ENCODE results near the gene KDM2B. TPM values are rescaled to one million over a fixed set of nuclear protein-coding genes. Genes with fewer than 3 reads are reported as not detected.
A peak's percentile ranks its signal among the peaks of the same experiment; 100 is the strongest.

KDM2B gene
- total and polyA plus RNA-seq, 4 experiments from 2014 or later: 7.7 to 101 (median 59.6) TPM

DNA sequence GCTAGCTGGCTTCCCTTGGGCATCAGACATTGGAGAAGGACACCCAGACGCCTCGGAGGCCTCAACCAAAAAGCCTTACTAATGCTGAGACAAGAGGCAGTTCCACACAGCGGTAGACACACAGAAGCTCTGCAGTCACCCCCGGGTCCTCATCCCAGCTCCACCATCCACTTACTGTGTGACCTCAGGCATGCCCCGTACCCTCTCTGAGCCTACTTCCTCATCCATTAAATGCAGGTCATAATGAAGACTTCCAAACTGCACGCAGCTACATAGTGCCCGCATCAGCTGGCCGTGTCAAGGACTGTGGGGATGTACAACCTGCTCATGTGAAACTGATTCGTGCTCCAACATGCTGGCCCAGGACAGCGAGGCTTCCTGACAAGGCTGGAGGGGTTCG, 72.3 kb downstream of the KDM2B start:
- no peak overlapping the region for H3K27ac ChIP-seq (ENCODE audit: low read depth, low read length)
- no peaks in the 10 kb centered on the region for H3K9me3 Mint-ChIP-seq
- DNase-seq: no peak
- no peaks in the 10 kb centered on the region for H3K9me3 ChIP-seq (ENCODE audit: control insufficient read depth in 1 of 2, low read length in 2 of 2)
- H3K4me1 ChIP-seq (ENCODE audit: insufficient read depth, low read length): no peaks in the 10 kb centered on the region
- no peak overlapping the region for H3K4me3 Mint-ChIP-seq
- peaks cover 16% of the 10 kb centered on the region for H3K36me3 ChIP-seq (ENCODE audit: insufficient read depth, low read length)
- H3K27me3 ChIP-seq (ENCODE audit: insufficient read depth, low read length): no peaks in the 10 kb centered on the region
- H3K4me1 Mint-ChIP-seq: peaks cover 0 to 4% (median 2%) of the 10 kb centered on the region in 4 donors
- peak overlapping the region in 3 of 7 donors; percentile 11 to 80 (median 38) for H3K27ac Mint-ChIP-seq
- H3K36me3 Mint-ChIP-seq: peaks cover 19 to 66% of the 10 kb centered on the region in 2 donors
- CTCF ChIA-PET (ENCODE audit: partially characterized antibody): interaction anchor here (0.9 to 1.6 kb wide), 3 partner anchors 8 to 29 kb away, joined by 3 to 5 read pairs (median 4); no protein-coding TSS in a partner anchor
- POLR2A ChIA-PET (ENCODE audit: partially characterized antibody): interaction anchor here (1.4 kb wide), 1 partner anchor 22 kb away, joined by 3 read pairs; no protein-coding TSS in a partner anchor
- intact Hi-C loops (cut with micrococcal nuclease): no loop called here
- no peaks in the 10 kb centered on the region for H3K27me3 Mint-ChIP-seq
- H3K4me3 ChIP-seq (ENCODE audit: low read length in 2 of 2): no peak overlapping the region

DNA sequence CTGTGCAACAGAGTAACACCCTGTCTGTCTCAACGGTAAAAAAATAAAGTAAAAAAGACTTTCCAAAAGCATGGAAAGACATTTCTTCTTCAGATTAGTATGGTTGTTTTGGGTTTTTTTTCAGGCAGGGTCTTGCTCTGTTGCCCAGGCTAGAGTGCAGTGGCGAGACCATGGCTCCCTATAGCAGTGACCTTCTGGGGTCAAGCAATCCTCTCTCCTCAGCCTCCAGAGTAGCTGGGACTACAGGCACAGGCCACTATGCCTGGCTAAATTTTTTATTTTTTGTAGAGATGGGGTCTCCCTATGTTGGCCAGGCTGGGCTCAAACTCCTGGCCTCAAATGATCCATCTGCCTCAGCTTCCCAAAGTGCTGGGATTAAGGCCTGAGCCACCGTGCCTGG, 72.8 kb downstream of the KDM2B start:
- DNase-seq: no peak
- Histone ChIP-seq H3K4me1 (ENCODE audit: insufficient read depth, low read length) (no peaks in the 10 kb centered on the region), H3K36me3 (ENCODE audit: insufficient read depth, low read length) (peaks cover 16% of the 10 kb centered on the region), H3K4me3 (ENCODE audit: low read length in 2 of 2) (no peak overlapping the region), H3K27ac (ENCODE audit: low read depth, low read length) (no peak overlapping the region), H3K9me3 (ENCODE audit: control insufficient read depth in 1 of 2, low read length in 2 of 2) (no peaks in the 10 kb centered on the region), H3K27me3 (ENCODE audit: insufficient read depth, low read length) (no peaks in the 10 kb centered on the region)
- Mint-ChIP-seq H3K27me3 (no peaks in the 10 kb centered on the region), H3K27ac (peak overlapping the region in 3 of 7 donors; percentile 7 to 38 (median 11)), H3K36me3 (peaks cover 19 to 62% of the 10 kb centered on the region in 2 donors), H3K4me1 (peaks cover 0 to 10% (median 3%) of the 10 kb centered on the region in 4 donors), H3K4me3 (no peak overlapping the region), H3K9me3 (no peaks in the 10 kb centered on the region)
- ChIA-PET POLR2A (ENCODE audit: partially characterized antibody) (interaction anchor here (1.4 kb wide), 1 partner anchor 23 kb away, joined by 3 read pairs; no protein-coding TSS in a partner anchor), CTCF (ENCODE audit: partially characterized antibody) (interaction anchor here (0.7 to 1.7 kb wide), 5 partner anchors 8 to 29 kb away, joined by 3 to 5 read pairs (median 4); no protein-coding TSS in a partner anchor)
- intact Hi-C loops (cut with micrococcal nuclease): no loop called here

DNA sequence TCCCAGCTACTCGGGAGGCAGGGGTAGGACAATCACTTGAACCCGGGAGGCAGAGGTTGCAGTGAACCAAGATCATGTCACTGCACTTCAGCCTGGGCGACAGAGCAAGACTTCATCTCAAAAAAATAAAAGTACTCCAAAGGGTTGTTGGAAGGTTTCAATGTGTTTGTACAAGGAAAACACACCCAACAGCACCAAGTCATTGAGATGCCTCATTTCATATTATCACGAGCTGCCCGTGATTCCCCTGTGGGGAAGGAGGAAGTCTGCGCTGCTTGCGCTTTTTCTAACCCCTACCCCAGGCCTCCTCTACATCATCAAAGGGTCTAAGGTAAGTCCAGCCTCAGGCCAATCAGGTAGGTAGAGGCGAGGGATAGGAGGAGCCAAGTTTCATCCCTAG, 73.6 kb downstream of the KDM2B start:
- peaks cover 15 to 56% of the 10 kb centered on the region in 2 donors for H3K36me3 Mint-ChIP-seq
- CTCF ChIA-PET (ENCODE audit: partially characterized antibody): interaction anchor here (0.7 to 1.7 kb wide), 3 partner anchors 8 to 29 kb away, joined by 3 to 8 read pairs (median 5); no protein-coding TSS in a partner anchor
- no peak for DNase-seq
- intact Hi-C loops (cut with micrococcal nuclease): no loop called here
- H3K9me3 Mint-ChIP-seq: no peaks in the 10 kb centered on the region
- Histone ChIP-seq H3K9me3 (ENCODE audit: control insufficient read depth in 1 of 2, low read length in 2 of 2) (no peaks in the 10 kb centered on the region), H3K4me1 (ENCODE audit: insufficient read depth, low read length) (no peaks in the 10 kb centered on the region), H3K4me3 (ENCODE audit: low read length in 2 of 2) (no peak overlapping the region), H3K27ac (ENCODE audit: low read depth, low read length) (no peak overlapping the region), H3K36me3 (ENCODE audit: insufficient read depth, low read length) (peaks cover 16% of the 10 kb centered on the region), H3K27me3 (ENCODE audit: insufficient read depth, low read length) (no peaks in the 10 kb centered on the region)
- no peak overlapping the region for H3K4me3 Mint-ChIP-seq
- peaks cover 0 to 10% (median 3%) of the 10 kb centered on the region in 4 donors for H3K4me1 Mint-ChIP-seq
- H3K27ac Mint-ChIP-seq: peak overlapping the region in 4 of 7 donors; percentile 13 to 72 (median 22)
- POLR2A ChIA-PET (ENCODE audit: partially characterized antibody): interaction anchor here (0.7 to 1.4 kb wide), 2 partner anchors 23 to 707 kb away, joined by 3 read pairs; no protein-coding TSS in a partner anchor
- H3K27me3 Mint-ChIP-seq: no peaks in the 10 kb centered on the region

DNA sequence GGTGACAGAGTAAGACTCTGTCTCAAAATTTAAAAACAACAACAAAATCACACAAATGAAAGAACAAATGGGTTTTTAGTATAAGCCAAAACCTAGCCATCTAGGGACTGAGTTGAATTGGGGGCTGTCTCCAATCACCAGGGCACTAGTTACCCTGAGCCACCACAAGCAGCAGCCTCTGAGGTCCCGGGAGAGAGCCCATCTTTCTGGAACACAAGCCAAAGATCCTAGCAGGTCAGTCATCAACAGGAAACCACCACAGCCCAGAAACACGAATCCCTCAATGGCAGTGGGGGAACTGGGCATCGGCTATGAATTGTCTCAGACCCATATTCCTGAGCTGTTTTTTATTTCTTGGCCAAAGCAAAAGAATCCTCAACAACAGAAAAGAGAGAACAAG, 75.3 kb downstream of the KDM2B start:
- CTCF ChIA-PET (ENCODE audit: partially characterized antibody): interaction anchor here (0.7 to 4.0 kb wide), 3 partner anchors 11 to 144 kb away, joined by 3 to 24 read pairs (median 4); no protein-coding TSS in a partner anchor
- POLR2A ChIA-PET (ENCODE audit: partially characterized antibody): no interaction called here

DNA sequence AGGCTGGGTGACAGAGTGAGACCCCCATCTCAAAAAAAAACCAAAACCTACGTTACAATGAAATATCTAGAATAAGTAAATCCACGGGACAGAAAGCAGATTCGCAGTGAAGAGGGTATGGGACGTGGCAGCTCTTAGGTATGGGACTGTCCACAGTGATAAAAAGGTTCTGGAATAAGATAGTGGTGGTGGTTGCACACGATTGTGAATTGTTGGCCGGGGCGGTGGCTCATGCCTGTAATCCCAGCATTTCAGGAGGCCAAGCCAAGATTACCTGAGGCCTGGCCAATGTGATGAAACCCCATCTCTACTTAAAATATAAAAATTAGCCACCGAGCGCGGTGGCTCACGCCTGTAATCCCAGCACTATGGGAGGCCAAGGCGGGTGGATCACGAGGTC, 76.3 kb downstream of the KDM2B start:
- Mint-ChIP-seq H3K4me3 (no peak overlapping the region), H3K9me3 (no peaks in the 10 kb centered on the region), H3K27me3 (no peaks in the 10 kb centered on the region), H3K36me3 (peaks cover 12 to 44% of the 10 kb centered on the region in 2 donors), H3K27ac (peak overlapping the region in 3 of 7 donors; percentile 24 to 79 (median 25)), H3K4me1 (peaks cover 3 to 14% (median 8%) of the 10 kb centered on the region in 4 donors)
- Histone ChIP-seq H3K4me1 (ENCODE audit: insufficient read depth, low read length) (peaks cover 5% of the 10 kb centered on the region), H3K36me3 (ENCODE audit: insufficient read depth, low read length) (peaks cover 6% of the 10 kb centered on the region), H3K9me3 (ENCODE audit: control insufficient read depth in 1 of 2, low read length in 2 of 2) (no peaks in the 10 kb centered on the region), H3K27me3 (ENCODE audit: insufficient read depth, low read length) (no peaks in the 10 kb centered on the region), H3K27ac (ENCODE audit: low read depth, low read length) (no peak overlapping the region), H3K4me3 (ENCODE audit: low read length in 2 of 2) (no peak overlapping the region)
- intact Hi-C loops (cut with micrococcal nuclease): no loop called here
- ChIA-PET CTCF (ENCODE audit: partially characterized antibody) (interaction anchor here (1.3 to 4.0 kb wide), 2 partner anchors 10 to 178 kb away, joined by 3 to 24 read pairs; no protein-coding TSS in a partner anchor), POLR2A (ENCODE audit: partially characterized antibody) (no interaction called here)
- no peak for DNase-seq

More for the DNA sequence above, 75.3 kb downstream of the KDM2B start:
- H3K4me3 ChIP-seq (ENCODE audit: low read length in 2 of 2): no peak overlapping the region
- no peaks in the 10 kb centered on the region for H3K9me3 ChIP-seq (ENCODE audit: control insufficient read depth in 1 of 2, low read length in 2 of 2)
- H3K27ac ChIP-seq (ENCODE audit: low read depth, low read length): no peak overlapping the region
- DNase-seq: no peak
- no peaks in the 10 kb centered on the region for H3K27me3 ChIP-seq (ENCODE audit: insufficient read depth, low read length)
- no peaks in the 10 kb centered on the region for H3K4me1 ChIP-seq (ENCODE audit: insufficient read depth, low read length)
- H3K27me3 Mint-ChIP-seq: no peaks in the 10 kb centered on the region
- no peaks in the 10 kb centered on the region for H3K9me3 Mint-ChIP-seq
- intact Hi-C loops (cut with micrococcal nuclease): no loop called here
- peaks cover 0 to 10% (median 3%) of the 10 kb centered on the region in 4 donors for H3K4me1 Mint-ChIP-seq
- peaks cover 8% of the 10 kb centered on the region for H3K36me3 ChIP-seq (ENCODE audit: insufficient read depth, low read length)
- H3K4me3 Mint-ChIP-seq: no peak overlapping the region
- peaks cover 15 to 48% of the 10 kb centered on the region in 2 donors for H3K36me3 Mint-ChIP-seq
- H3K27ac Mint-ChIP-seq: peak overlapping the region in 5 of 7 donors; percentile 10 to 64 (median 46)

DNA sequence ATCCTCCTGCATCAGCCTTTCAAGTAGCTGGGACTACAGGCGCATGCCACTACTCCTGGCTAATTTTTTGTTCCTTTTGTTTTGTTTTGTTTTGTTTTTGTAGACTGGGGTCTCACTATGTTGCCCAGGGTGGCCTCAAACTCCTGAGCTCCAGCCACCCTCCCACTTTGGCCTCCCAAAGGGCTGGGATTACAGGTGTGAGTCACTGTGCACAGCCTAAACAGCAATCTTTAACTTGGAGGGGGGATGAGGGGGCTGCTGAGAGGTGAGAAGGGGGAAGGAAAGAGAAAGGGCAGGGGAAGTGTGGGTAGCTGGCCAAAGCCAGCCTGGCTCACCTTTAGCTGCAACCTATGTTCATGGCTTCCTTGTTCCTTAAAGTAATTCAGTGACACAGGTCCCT, 77.4 kb downstream of the KDM2B start:
- intact Hi-C loops (cut with micrococcal nuclease): no loop called here
- Mint-ChIP-seq H3K36me3 (peaks cover 7 to 36% of the 10 kb centered on the region in 2 donors), H3K4me1 (peaks cover 3 to 14% (median 8%) of the 10 kb centered on the region in 4 donors), H3K9me3 (no peaks in the 10 kb centered on the region), H3K4me3 (no peak overlapping the region), H3K27me3 (no peaks in the 10 kb centered on the region), H3K27ac (peak overlapping the region; percentile 25 to 81 (median 72))
- Histone ChIP-seq H3K27me3 (ENCODE audit: insufficient read depth, low read length) (no peaks in the 10 kb centered on the region), H3K27ac (ENCODE audit: low read depth, low read length) (no peak overlapping the region), H3K4me3 (ENCODE audit: low read length in 2 of 2) (no peak overlapping the region), H3K4me1 (ENCODE audit: insufficient read depth, low read length) (peaks cover 5% of the 10 kb centered on the region), H3K9me3 (ENCODE audit: control insufficient read depth in 1 of 2, low read length in 2 of 2) (no peaks in the 10 kb centered on the region), H3K36me3 (ENCODE audit: insufficient read depth, low read length) (peaks cover 4% of the 10 kb centered on the region)
- ChIA-PET POLR2A (ENCODE audit: partially characterized antibody) (no interaction called here), CTCF (ENCODE audit: partially characterized antibody) (interaction anchor here (0.6 to 5.5 kb wide), 10 partner anchors 9 to 179 kb away, joined by 3 to 35 read pairs (median 3); partner anchors contain the start of gene ORAI1)
- no peak for DNase-seq

DNA sequence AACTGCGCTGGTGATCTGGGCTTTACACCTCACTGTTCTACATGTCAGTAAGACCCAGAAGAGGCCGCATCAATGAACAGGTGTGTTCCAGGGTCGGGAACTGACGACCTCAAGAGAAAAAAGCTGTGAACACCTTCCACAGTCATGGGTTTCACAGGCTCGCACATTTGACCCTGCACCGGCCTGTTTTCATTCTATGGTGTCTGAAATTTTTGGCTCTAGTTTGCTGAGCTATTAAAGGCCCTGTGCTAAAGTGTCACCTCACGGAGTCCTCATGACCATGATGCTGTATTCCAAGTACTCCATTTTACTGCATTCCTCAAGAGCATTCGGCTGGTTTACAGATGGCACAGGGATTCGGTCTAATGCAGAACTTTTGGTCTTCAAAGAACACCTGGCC, 78.9 kb downstream of the KDM2B start:
- intact Hi-C loops (cut with micrococcal nuclease): loop anchor here (2.0 kb wide), 1 partner anchor 35 kb away; no protein-coding TSS in a partner anchor
- Mint-ChIP-seq H3K4me3 (no peak overlapping the region), H3K9me3 (no peaks in the 10 kb centered on the region), H3K36me3 (peaks cover 0 to 28% of the 10 kb centered on the region in 2 donors), H3K27me3 (no peaks in the 10 kb centered on the region), H3K27ac (peak overlapping the region in 1 of 7 donors; percentile 31), H3K4me1 (peaks cover 5 to 18% (median 12%) of the 10 kb centered on the region in 4 donors)
- peaks cover 7% of the 10 kb centered on the region for H3K4me1 ChIP-seq (ENCODE audit: insufficient read depth, low read length)
- H3K27ac ChIP-seq (ENCODE audit: low read depth, low read length): no peak overlapping the region
- no peak for DNase-seq
- no peaks in the 10 kb centered on the region for H3K9me3 ChIP-seq (ENCODE audit: control insufficient read depth in 1 of 2, low read length in 2 of 2)
- no peaks in the 10 kb centered on the region for H3K27me3 ChIP-seq (ENCODE audit: insufficient read depth, low read length)
- peaks cover 4% of the 10 kb centered on the region for H3K36me3 ChIP-seq (ENCODE audit: insufficient read depth, low read length)
- H3K4me3 ChIP-seq (ENCODE audit: low read length in 2 of 2): no peak overlapping the region
- ChIA-PET POLR2A (ENCODE audit: partially characterized antibody) (no interaction called here), CTCF (ENCODE audit: partially characterized antibody) (interaction anchor here (0.6 to 7.2 kb wide), 9 partner anchors 7 to 179 kb away, joined by 3 to 54 read pairs (median 4); partner anchors contain the start of gene ORAI1)
